ENCODE data around the gene OR5AC2. TPM values are rescaled to one million over a fixed set of nuclear protein-coding genes. Genes with fewer than 3 reads are reported as not detected.

Gene OR5AC2, protein sequence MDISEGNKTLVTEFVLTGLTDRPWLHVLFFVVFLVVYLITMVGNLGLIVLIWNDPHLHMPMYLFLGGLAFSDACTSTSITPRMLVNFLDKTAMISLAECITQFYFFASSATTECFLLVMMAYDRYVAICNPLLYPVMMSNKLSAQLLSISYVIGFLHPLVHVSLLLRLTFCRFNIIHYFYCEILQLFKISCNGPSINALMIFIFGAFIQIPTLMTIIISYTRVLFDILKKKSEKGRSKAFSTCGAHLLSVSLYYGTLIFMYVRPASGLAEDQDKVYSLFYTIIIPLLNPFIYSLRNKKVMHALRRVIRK
- not detected in 2 replicates for total RNA-seq

GRCh38 chr3:98086873-98087272 is at the start of gene OR5AC2:
OR5AC2 (plus strand) TSS chr3:98087173; CDS start chr3:98087173, 0 bp downstream.

GRCh38 chr3:98130421-98130820 is 43.4 kb downstream of the OR5AC2 start, which contains the start of gene OR5H1:
OR5H1 (plus strand) TSS chr3:98130721; CDS start chr3:98132698, 1,977 bp downstream.

Other genes with a start within 250 kb of the OR5AC2 start
- gene RIOX2, start 114.7 kb upstream of the OR5AC2 start, total RNA-seq = 44.6 and 83.9 TPM in 2 replicates
- gene GABRR3, start 51.9 kb upstream of the OR5AC2 start, total RNA-seq = 0.09 and 0.14 TPM in 2 replicates
- not detected in 2 replicates for gene OR5H1, start 43.5 kb downstream of the OR5AC2 start, total RNA-seq
- not detected in 2 replicates for gene OR5H14, start 60.3 kb downstream of the OR5AC2 start, total RNA-seq
- gene OR5H15, start 79.5 kb downstream of the OR5AC2 start, total RNA-seq = not detected in 2 replicates
- gene OR5H6, start 177.1 kb downstream of the OR5AC2 start, total RNA-seq = not detected in 2 replicates
- not detected in 2 replicates for gene OR5H2, start 195.3 kb downstream of the OR5AC2 start, total RNA-seq

All from smooth muscle cell of bladder (primary cell).